Erythroblast (primary cell): ENCODE results near the gene CKM.

Experiments used
- GATA1 ChIP-seq: IDR thresholded peaks from 2 replicates; pipeline ENCODE4 v1.6.1; 2011; ENCODE audit warnings: low read depth, mild to moderate bottlenecking, control low read depth, low read length, moderate library complexity
- POLR2A ChIP-seq: IDR thresholded peaks from 2 replicates; pipeline ENCODE4 v1.6.1; 2011; ENCODE audit warnings: mild to moderate bottlenecking, low read length

GRCh38 chr19:45278087-45278486 is 44.6 kb downstream of the CKM start:
- TF ChIP-seq POLR2A (no peak), GATA1 (no peak)
